ENCODE results near the gene ARID2.

The ARID2 gene

DNA sequence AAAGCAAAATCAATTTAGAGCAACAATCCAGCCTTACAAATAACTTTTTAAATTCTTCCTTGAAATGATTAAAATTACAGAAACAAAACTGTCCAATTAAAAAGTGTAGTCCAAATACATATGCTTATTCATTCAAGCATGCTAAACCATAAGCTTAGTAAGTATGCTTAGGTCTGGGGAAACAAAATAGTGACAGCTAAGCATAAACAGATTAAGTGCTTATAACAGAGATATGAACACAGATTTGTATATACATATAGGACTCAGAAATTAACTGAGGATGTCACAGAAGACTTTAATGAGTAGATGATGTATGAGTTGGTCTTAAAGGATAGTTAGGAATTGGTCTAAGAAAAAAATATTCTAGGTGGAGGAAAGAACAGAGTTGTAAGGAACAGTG, 219.0 kb downstream of the ARID2 start:
- DNase-seq, result no peak

Data from NCI-H187 (cell line).